ENCODE results near the gene IL17D. TPM values are rescaled to one million over a fixed set of nuclear protein-coding genes. Genes with fewer than 3 reads are reported as not detected.

The IL17D gene
- total and polyA plus RNA-seq, 10 of the 15 experiments (the other 5 are each of a cell fraction or from before 2014, with no cell fraction given), result 0.03 to 1.6 (median 0.33) TPM

DNA sequence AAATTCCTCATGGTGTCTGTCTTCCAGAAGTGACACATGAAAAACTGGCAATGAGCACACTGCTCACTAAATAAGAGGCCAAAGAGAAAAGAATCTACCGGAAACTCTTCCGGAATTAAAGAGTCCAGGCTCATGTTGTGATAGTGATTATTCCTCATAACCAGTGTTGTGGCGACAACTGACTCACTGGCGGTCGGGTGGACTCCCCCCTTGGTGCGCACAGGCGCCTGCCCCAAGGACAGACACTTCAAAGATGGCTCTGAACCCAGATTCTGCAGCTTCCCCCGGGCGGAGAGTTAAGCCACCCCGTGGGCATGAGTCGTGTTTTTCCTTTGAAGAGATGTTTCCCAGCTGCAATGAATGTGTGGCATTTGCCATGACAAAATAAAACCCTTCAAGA lies 10.3 kb downstream of the IL17D start:
- BruUV-seq (replicated peaks), result no TSS peak
- Histone ChIP-seq H3K27ac (ENCODE audit: control insufficient read depth, insufficient read depth) (no peak overlapping the region), H3K9me3 (replicated peaks; ENCODE audit: control insufficient read depth, insufficient read depth, low read length) (no peaks in the 10 kb centered on the region), H3K27me3 (replicated peaks in 1 of 2; ENCODE audit: control insufficient read depth in 2 of 2, insufficient read depth in 2 of 2, low read length in 1 of 2) (no peaks in the 10 kb centered on the region), H3K9ac (ENCODE audit: control insufficient read depth, insufficient read depth, low read length) (no peak overlapping the region), H4K20me1 (ENCODE audit: control insufficient read depth, insufficient read depth) (no peaks in the 10 kb centered on the region), H3K4me1 (ENCODE audit: control insufficient read depth, insufficient read depth, low read length) (no peaks in the 10 kb centered on the region), H3K79me2 (ENCODE audit: control insufficient read depth, insufficient read depth, low read length) (no peaks in the 10 kb centered on the region), H2AFZ (ENCODE audit: control insufficient read depth, low read depth, low read length) (no peak overlapping the region), H3K4me2 (ENCODE audit: control insufficient read depth, insufficient read depth) (no peak overlapping the region), H3K4me3 (no peak overlapping the region), H3K36me3 (ENCODE audit: control insufficient read depth in 2 of 2, insufficient read depth in 2 of 2, low read length in 1 of 2) (no peaks in the 10 kb centered on the region)
- in situ Hi-C loops (cut with MboI) (no loop called here), intact Hi-C loops (cut with micrococcal nuclease; ENCODE audit: unreplicated experiment) (loop anchor here (2.0 kb wide), 1 partner anchor 115 kb away; no protein-coding TSS in a partner anchor)
- SMC1A ChIA-PET (ENCODE audit: uncharacterized antibody, unreplicated experiment), result no interaction called here
- RAD21 ChIA-PET (ENCODE audit: unreplicated experiment), result no interaction called here
- ATAC-seq (no peak), DNase-seq (ENCODE audit: low read depth, low spot score) (no peak), FAIRE-seq (no peak)
- POLR2A ChIA-PET, result no interaction called here
- CTCF ChIA-PET, result interaction anchor here (0.6 to 2.0 kb wide), 5 partner anchors 42 to 210 kb away, joined by 3 to 12 read pairs (median 3); no protein-coding TSS in a partner anchor
- no peak for TF ChIP-seq ZNF217 (IDR thresholded peaks at IDR 0.05)
- TF ChIP-seq NFYB (IDR thresholded peaks at IDR 0.05; ENCODE audit: insufficient read depth, low read depth, low read length), result no peak
- TF ChIP-seq E4F1 (IDR thresholded peaks at IDR 0.05; ENCODE audit: borderline replicate concordance, partially characterized antibody), result no peak
- no peak for TF ChIP-seq DPF2 (IDR thresholded peaks at IDR 0.05)
- no peak for TF ChIP-seq ZBTB11 (CRISPR knock-in tag; IDR thresholded peaks at IDR 0.05)
- TF ChIP-seq TARDBP (IDR thresholded peaks at IDR 0.05; ENCODE audit: borderline replicate concordance), result no peak
- no peak for TF ChIP-seq JUND (IDR thresholded peaks at IDR 0.05; ENCODE audit: low read depth, low read length)
- TF ChIP-seq, protein P1, sequence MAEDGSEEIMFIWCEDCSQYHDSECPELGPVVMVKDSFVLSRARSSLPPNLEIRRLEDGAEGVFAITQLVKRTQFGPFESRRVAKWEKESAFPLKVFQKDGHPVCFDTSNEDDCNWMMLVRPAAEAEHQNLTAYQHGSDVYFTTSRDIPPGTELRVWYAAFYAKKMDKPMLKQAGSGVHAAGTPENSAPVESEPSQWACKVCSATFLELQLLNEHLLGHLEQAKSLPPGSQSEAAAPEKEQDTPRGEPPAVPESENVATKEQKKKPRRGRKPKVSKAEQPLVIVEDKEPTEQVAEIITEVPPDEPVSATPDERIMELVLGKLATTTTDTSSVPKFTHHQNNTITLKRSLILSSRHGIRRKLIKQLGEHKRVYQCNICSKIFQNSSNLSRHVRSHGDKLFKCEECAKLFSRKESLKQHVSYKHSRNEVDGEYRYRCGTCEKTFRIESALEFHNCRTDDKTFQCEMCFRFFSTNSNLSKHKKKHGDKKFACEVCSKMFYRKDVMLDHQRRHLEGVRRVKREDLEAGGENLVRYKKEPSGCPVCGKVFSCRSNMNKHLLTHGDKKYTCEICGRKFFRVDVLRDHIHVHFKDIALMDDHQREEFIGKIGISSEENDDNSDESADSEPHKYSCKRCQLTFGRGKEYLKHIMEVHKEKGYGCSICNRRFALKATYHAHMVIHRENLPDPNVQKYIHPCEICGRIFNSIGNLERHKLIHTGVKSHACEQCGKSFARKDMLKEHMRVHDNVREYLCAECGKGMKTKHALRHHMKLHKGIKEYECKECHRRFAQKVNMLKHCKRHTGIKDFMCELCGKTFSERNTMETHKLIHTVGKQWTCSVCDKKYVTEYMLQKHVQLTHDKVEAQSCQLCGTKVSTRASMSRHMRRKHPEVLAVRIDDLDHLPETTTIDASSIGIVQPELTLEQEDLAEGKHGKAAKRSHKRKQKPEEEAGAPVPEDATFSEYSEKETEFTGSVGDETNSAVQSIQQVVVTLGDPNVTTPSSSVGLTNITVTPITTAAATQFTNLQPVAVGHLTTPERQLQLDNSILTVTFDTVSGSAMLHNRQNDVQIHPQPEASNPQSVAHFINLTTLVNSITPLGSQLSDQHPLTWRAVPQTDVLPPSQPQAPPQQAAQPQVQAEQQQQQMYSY (CRISPR knock-in tag; IDR thresholded peaks at IDR 0.05), result no peak
- no peak for TF ChIP-seq ATF7 (IDR thresholded peaks at IDR 0.05; ENCODE audit: low read depth)
- whole genome bisulfite sequencing (ENCODE audit: insufficient coverage, insufficient replicate concordance, low lambda C conversion rate, missing lambda C conversion rate), result 59% methylated on average over 11 of the region's 11 CpGs
